GM10266 (cell line): Measurements from ENCODE around the gene LAGE3.

Source experiments
- DNase-seq: peaks from one replicate; pipeline ENCODE4 v3.0.0; 2012; ENCODE audit errors: extremely low spot score
- TF ChIP-seq, protein P1 (sequence below): IDR thresholded peaks from 2 replicates; pipeline ENCODE4 v1.5.1; 2012; ENCODE audit warnings: mild to moderate bottlenecking, low read depth; ENCODE audit not compliant: control insufficient read depth, insufficient read depth; ENCODE audit errors: missing control alignments

Gene LAGE3

DNA sequence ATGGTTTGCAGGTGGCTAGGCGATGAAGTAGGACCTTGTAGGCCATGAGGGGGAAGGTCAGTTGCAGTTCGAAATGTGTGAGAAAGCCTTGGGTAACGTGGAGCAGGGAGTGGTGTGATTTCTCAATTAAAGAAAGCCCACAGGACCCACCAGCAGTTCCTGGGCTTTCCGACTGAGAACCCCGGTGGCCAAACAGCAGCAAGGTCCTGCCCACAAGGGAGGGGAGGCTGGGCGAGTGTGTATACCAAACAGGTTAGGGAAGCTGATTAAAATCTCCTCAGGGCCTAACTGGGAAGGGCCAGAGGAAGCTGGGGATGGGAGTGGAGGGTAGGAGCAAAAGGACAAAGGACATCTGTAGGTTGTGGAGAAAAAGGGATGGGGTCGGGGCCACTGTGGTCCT, 48.2 kb downstream of the LAGE3 start:
- TF ChIP-seq, protein P1, sequence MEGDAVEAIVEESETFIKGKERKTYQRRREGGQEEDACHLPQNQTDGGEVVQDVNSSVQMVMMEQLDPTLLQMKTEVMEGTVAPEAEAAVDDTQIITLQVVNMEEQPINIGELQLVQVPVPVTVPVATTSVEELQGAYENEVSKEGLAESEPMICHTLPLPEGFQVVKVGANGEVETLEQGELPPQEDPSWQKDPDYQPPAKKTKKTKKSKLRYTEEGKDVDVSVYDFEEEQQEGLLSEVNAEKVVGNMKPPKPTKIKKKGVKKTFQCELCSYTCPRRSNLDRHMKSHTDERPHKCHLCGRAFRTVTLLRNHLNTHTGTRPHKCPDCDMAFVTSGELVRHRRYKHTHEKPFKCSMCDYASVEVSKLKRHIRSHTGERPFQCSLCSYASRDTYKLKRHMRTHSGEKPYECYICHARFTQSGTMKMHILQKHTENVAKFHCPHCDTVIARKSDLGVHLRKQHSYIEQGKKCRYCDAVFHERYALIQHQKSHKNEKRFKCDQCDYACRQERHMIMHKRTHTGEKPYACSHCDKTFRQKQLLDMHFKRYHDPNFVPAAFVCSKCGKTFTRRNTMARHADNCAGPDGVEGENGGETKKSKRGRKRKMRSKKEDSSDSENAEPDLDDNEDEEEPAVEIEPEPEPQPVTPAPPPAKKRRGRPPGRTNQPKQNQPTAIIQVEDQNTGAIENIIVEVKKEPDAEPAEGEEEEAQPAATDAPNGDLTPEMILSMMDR: no peak
- DNase-seq: no peak

DNA sequence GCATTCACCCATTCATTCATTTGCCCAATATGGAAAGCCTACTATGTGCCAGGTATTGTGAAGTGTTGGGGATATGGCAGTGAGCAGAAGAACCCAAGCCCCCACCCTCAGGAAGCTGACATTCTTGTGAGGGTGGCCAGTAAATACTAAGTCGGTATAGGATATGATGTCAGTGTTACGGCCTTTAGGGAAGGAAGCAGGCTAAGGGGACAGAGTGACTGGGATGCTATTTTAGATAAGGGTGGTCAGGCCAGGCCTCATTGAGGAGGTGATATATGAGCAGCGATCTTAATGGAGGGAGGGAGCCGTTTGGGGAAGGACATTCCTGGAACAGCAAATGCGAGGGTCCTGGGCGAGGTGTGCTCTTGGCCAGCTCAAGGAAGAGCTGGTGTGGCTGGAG, 48.6 kb downstream of the LAGE3 start:
- no peak for DNase-seq
- TF ChIP-seq, protein P1: no peak

DNA sequence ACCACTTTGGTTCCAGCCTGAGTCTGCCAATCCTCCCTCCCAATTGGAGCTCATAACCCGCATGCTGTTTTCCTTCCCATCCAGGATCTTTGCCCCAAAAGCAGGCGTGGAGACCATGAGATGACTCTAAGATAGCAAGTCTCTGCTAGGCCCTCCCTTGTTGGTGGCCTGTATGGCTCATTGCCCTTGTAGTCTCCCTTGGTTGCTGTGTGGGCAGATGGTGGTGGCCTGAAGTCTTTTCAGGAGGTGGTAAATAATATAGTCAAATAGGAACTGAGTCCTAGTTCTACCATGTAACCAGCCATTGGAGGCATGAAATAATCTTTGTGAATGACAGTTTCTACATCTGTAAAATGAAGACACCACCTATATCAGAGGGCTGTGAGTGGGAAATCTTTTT, 49.4 kb downstream of the LAGE3 start:
- TF ChIP-seq, protein P1: no peak

DNA sequence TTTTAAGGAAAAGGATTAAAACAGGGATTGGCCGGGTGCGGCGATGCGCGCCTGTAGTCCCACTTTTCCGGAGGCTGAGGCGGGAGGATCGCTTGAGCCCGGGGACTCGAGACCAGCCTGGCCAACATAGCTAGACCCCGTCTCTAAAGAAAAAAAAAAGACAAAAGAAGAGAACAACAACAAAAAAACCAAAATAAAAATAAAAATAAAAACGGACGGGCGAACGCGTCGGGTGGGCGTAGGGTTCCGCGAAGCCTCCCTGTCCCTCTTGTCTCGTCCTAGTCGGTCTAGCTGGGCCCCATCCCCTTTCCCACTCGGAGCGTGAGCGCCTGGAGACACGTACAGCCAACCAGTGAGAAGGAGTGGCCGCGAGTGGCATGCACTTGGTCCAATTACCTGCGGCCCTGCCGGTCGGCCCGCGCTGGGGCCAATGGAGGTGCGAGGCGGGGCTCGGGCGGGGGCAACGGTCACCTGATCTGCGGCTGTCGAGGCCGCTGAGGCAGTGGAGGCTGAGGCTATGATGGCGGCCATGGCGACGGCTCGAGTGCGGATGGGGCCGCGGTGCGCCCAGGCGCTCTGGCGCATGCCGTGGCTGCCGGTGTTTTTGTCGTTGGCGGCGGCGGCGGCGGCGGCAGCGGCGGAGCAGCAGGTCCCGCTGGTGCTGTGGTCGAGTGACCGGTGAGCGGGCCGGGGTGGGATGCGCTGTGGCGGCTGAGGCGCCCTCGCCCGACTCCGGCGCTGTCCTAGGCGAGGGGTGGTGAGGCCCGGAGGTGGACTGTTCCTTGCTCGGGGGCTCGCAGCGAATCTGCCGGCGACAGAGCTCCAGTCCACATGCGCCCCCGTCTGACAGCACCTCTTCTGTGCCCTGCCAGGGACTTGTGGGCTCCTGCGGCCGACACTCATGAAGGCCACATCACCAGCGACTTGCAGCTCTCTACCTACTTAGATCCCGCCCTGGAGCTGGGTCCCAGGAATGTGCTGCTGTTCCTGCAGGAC, 50.6 kb downstream of the LAGE3 start, which contains the start of gene ATP6AP1:
Gene ATP6AP1, plus strand, starts transcription at position 502 of the 996 bp plus-strand sequence. Its CDS starts 16 bp downstream, at position 518.
- TF ChIP-seq, protein P1: peak; percentile 20
- peak; percentile 91 for DNase-seq

More for the DNA sequence above, 49.4 kb downstream of the LAGE3 start:
- no peak for DNase-seq
